Fibroblast of the aortic adventitia (primary cell): ENCODE results near the gene TTLL1. TPM values are rescaled to one million over a fixed set of nuclear protein-coding genes. Genes with fewer than 3 reads are reported as not detected.
"Not testable (repeated sequence)": the region's sequence is repeated elsewhere in the genome, so short reads cannot be mapped to it uniquely, and the experiment has no call there.

Experiments
- DNase-seq: peaks from one replicate; pipeline ENCODE4 v3.0.0-alpha.2; 2010; ENCODE audit warnings: low read depth
- H3K4me3 ChIP-seq: 2 replicates; pipeline ENCODE4 v1.5.1; 2011; ENCODE audit warnings: low read depth, mild to moderate bottlenecking, control low read depth, low read length, moderate library complexity
- CTCF ChIP-seq: IDR thresholded peaks from 2 replicates; pipeline ENCODE4 v1.5.1; 2011; ENCODE audit warnings: mild to moderate bottlenecking, low read length, control low read depth, inconsistent platforms; ENCODE audit not compliant: insufficient read depth
- total RNA-seq: library from RNA; depleted of rRNA; stranded (reverse); fragments of >200 nt; gene quantifications from 2 replicates; pipeline ENCODE4 v1.2.3, GENCODE V29; 2012; ENCODE audit warnings: low replicate concordance

The TTLL1 gene
- total RNA-seq, 1 donor, result 23.1 TPM

DNA sequence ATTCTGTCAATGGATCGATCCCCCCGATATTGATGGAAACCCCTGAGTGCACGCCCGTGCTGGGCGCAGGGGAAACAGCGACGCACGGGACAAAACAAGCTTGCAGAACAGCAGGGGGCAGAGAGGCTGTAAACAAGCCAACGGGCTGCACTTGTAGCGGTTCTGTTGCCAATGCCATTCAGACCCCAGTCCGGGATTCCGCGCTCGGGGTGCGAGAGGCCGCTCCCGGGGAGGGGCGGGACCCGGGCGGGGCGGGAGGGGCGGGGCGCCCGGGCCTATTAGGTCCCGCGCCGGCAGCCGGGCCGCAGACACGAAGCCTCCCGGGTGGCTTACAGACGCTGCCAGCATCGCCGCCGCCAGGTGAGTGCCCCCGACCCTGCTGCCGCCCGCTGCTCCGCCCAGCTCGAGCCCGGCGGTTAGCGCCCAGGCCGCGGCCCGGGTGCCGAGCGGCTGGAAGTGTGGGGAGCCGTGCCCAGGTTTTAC is 21.3 kb upstream of the TTLL1 start, which contains the start of gene BIK:
BIK (plus strand) TSS at position 307 of the 483 bp plus-strand sequence. CDS start 13,273 bp downstream, outside the sequence.
- peak; percentile 19 for DNase-seq
- peak within 1 kb of the TSS; percentile 51 for H3K4me3 ChIP-seq
- peak; percentile 27 for TF ChIP-seq CTCF

DNA sequence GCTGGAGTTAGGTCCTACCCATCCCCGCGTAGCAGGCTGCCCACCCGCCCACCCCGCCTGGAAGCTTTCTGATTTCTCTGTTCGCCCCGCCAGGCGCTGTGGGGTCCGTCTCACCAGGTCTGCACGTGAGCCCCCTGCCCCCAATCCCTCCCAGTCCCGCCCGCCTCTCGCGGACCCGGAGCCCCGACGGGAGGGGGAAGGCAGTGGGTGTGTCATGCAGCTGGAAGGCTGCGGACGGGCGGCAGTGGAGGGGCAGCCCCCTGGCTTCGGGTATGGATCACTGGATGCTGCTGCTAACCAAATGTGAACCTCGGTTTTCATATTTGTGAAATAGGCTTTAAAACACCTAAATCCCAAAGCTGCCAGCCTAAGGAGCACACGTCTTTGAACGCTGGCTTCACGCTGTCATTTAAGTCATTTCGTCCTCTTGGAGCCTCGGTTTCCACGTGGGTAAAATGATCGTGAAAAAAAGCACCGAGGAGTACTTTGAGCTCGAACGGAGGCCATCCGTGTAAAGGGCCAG is 20.8 kb upstream of the TTLL1 start:
- no peak for DNase-seq
- peak overlapping the region; percentile 51 for H3K4me3 ChIP-seq
- no peak for TF ChIP-seq CTCF

GRCh38 chr22:43109511-43109910 is 20.3 kb upstream of the TTLL1 start:
- DNase-seq, result no peak
- no peak overlapping the region for H3K4me3 ChIP-seq
- TF ChIP-seq CTCF, result no peak

GRCh38 chr22:43106302-43106701 is 17.1 kb upstream of the TTLL1 start:
- DNase-seq, result no peak
- H3K4me3 ChIP-seq, result no peak overlapping the region
- TF ChIP-seq CTCF, result no peak

- not testable (repeated sequence) for H3K4me3 ChIP-seq
These were observed 15.8 kb upstream of the TTLL1 start for GRCh38 chr22:43104950-43105349.

GRCh38 chr22:43104056-43104625 is 14.9 kb upstream of the TTLL1 start:
- not testable (repeated sequence) for DNase-seq, H3K4me3 ChIP-seq

More at GRCh38 chr22:43104950-43105349, 15.8 kb upstream of the TTLL1 start:
- not testable (repeated sequence) for DNase-seq

GRCh38 chr22:43101306-43101705 is 12.1 kb upstream of the TTLL1 start:
- TF ChIP-seq CTCF, result no peak
- DNase-seq, result peak; percentile 21
- no peak overlapping the region for H3K4me3 ChIP-seq

- no peak for TF ChIP-seq CTCF
- no peak for DNase-seq
- no peak overlapping the region for H3K4me3 ChIP-seq
These were observed 11.0 kb upstream of the TTLL1 start for GRCh38 chr22:43100225-43100624.
